ENCODE measurements around the gene POLR1E.

GRCh38 chr9:37504605-37505004 is 18.9 kb downstream of the POLR1E start:
- TF ChIP-seq NRF1 (IDR thresholded peaks at IDR 0.05; ENCODE audit: low read depth, low read length) (no peak), EP300 (IDR thresholded peaks at IDR 0.05; ENCODE audit: borderline replicate concordance in 1 of 2, low read depth in 2 of 2, low read length in 2 of 2) (no peak), MAX (IDR thresholded peaks at IDR 0.05) (no peak), POLR2A (IDR thresholded peaks at IDR 0.05; ENCODE audit: control extremely low read depth in 1 of 2, low read depth in 2 of 2, low read length in 2 of 2) (no peak)
- TF ChIP-seq, protein P1, sequence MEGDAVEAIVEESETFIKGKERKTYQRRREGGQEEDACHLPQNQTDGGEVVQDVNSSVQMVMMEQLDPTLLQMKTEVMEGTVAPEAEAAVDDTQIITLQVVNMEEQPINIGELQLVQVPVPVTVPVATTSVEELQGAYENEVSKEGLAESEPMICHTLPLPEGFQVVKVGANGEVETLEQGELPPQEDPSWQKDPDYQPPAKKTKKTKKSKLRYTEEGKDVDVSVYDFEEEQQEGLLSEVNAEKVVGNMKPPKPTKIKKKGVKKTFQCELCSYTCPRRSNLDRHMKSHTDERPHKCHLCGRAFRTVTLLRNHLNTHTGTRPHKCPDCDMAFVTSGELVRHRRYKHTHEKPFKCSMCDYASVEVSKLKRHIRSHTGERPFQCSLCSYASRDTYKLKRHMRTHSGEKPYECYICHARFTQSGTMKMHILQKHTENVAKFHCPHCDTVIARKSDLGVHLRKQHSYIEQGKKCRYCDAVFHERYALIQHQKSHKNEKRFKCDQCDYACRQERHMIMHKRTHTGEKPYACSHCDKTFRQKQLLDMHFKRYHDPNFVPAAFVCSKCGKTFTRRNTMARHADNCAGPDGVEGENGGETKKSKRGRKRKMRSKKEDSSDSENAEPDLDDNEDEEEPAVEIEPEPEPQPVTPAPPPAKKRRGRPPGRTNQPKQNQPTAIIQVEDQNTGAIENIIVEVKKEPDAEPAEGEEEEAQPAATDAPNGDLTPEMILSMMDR (IDR thresholded peaks at IDR 0.05; ENCODE audit: control extremely low read depth in 1 of 3, insufficient read depth in 1 of 3, low read depth in 1 of 3, low read length in 3 of 3) = no peak

Data from H1 (cell line).